Esophagus muscularis mucosa (tissue), 4 donors: Measurements from ENCODE around the gene NBEAL2. TPM values are rescaled to one million over a fixed set of nuclear protein-coding genes. Genes with fewer than 3 reads are reported as not detected.

ENCODE experiments used
- DNase-seq: peaks from one replicate; pipeline ENCODE4 v3.0.0-alpha.2; 2017; ENCODE audit errors: extremely low spot score
- H3K27ac ChIP-seq, 4 donors: fragments of 200-600 bp; sonication (generic); replicated peaks in 1 of 4; 1 replicate in 3 of 4; 2 replicates in 1 of 4; pipeline ENCODE4 v1.5.1; 2016 to 2019; ENCODE audit warnings: mild to moderate bottlenecking in 1 of 4
- H3K27me3 ChIP-seq, 4 donors: fragments of 200-600 bp; sonication (generic); one replicate each; pipeline versions ENCODE4 v1.5.1 to v1.6.0; 2016 to 2019
- H3K36me3 ChIP-seq, 4 donors: fragments of 200-600 bp; sonication (generic); one replicate each; pipeline ENCODE4 v1.5.1; 2016 to 2019
- H3K4me1 ChIP-seq, 4 donors: fragments of 200-600 bp; sonication (generic); one replicate each; pipeline ENCODE4 v1.5.1; 2016 to 2019
- H3K4me3 ChIP-seq, 4 donors: fragments of 200-600 bp; sonication (generic); 1 replicate in 2 of 4; 2 replicates in 2 of 4; pipeline ENCODE4 v1.5.1; 2016 to 2019; ENCODE audit warnings: mild to moderate bottlenecking in 4 of 4, moderate library complexity in 1 of 4
- H3K9me3 ChIP-seq, 4 donors: fragments of 200-600 bp; sonication (generic); 1 replicate in 3 of 4; 2 replicates in 1 of 4; pipeline ENCODE4 v1.5.1; 2016 to 2019
- EP300 ChIP-seq: sonication (generic); formaldehyde crosslinking; IDR thresholded peaks from one replicate; pipeline ENCODE4 v1.6.1; 2017; ENCODE audit warnings: antibody characterized with exemption
- POLR2A ChIP-seq: fragments of 450-650 bp; IDR thresholded peaks from one replicate; pipeline ENCODE4 v1.6.1; 2017; ENCODE audit warnings: antibody characterized with exemption, moderate library complexity, mild to moderate bottlenecking, low read depth
- POLR2AphosphoS5 ChIP-seq, 2 donors: sonication (generic); formaldehyde crosslinking; IDR thresholded peaks; one replicate each; pipeline ENCODE4 v1.6.1; 2017; ENCODE audit warnings: antibody characterized with exemption in 2 of 2
- WGBS: methylation state at CpG from one replicate; pipeline ENCODE4 v1.1.5; 2018; 5-methylcytosine and 5-hydroxymethylcytosine counted together
- intact Hi-C: fragments of 100-400 bp; cut with DNase I; formaldehyde crosslinking; loops from one replicate; pipeline ENCODE4 v1.15.1; 2023
- total RNA-seq, 4 donors: library from RNA; depleted of rRNA; stranded (reverse); fragments of >200 nt; gene quantifications; one replicate each; pipeline versions ENCODE4 v1.1.0 to v1.2.1, GENCODE V29; 2016
- TF ChIP-seq, protein P1 (sequence below), 3 experiments: fragments of 200-600 bp in 2 of 3; fragments of 450-650 bp in 1 of 3; sonication (generic) in 2 of 3; IDR thresholded peaks; one replicate each; pipeline ENCODE4 v1.5.1; 2017 to 2019; ENCODE audit warnings: antibody characterized with exemption in 3 of 3, mild to moderate bottlenecking in 2 of 3, moderate library complexity in 1 of 3

Gene NBEAL2
- total RNA-seq, 4 donors from 2014 or later = 16.6 to 22.1 (median 21.2) TPM

DNA sequence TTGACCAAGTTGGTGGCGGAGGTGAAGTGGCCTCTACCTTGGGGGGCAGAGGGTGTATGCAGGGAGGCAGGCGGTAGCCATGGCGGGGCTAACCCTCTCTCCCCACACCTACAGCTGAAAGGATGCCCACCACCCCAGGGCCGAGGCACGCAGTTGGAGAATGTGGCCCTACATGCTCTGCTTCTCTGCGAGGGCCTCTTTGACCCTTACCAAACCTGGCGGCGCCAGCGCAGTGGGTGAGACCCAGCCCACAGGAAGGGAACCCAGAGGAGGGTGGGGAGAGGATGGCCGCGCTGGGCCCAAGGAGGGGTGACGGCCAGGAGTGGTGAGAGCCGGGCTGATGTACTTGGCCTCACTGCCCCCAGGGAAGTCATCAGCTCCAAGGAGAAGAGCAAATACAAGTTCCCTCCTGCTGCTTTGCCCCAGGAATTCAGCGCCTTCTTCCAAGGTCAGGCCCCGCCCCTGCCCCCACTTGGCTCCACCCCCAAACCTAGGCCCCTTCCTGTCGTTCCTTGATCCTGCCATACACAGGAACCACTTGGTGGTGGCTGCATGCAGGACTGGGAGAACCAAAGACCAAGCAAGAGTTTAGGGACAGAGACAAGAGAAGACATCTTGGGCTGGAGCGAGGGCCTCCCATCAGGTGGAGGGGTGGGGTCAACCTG lies 9.8 kb downstream of the NBEAL2 start:
- TF ChIP-seq POLR2AphosphoS5 (IDR thresholded peaks at IDR 0.05) (no peak), EP300 (no peak), POLR2A (no peak)
- TF ChIP-seq, protein P1, sequence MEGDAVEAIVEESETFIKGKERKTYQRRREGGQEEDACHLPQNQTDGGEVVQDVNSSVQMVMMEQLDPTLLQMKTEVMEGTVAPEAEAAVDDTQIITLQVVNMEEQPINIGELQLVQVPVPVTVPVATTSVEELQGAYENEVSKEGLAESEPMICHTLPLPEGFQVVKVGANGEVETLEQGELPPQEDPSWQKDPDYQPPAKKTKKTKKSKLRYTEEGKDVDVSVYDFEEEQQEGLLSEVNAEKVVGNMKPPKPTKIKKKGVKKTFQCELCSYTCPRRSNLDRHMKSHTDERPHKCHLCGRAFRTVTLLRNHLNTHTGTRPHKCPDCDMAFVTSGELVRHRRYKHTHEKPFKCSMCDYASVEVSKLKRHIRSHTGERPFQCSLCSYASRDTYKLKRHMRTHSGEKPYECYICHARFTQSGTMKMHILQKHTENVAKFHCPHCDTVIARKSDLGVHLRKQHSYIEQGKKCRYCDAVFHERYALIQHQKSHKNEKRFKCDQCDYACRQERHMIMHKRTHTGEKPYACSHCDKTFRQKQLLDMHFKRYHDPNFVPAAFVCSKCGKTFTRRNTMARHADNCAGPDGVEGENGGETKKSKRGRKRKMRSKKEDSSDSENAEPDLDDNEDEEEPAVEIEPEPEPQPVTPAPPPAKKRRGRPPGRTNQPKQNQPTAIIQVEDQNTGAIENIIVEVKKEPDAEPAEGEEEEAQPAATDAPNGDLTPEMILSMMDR (IDR thresholded peaks at IDR 0.05) = no peak
- H3K4me1 ChIP-seq = peaks cover 17 to 47% (median 35%) of the 10 kb centered on the region in 4 donors
- no peak for DNase-seq
- no peak overlapping the region for H3K4me3 ChIP-seq
- H3K27me3 ChIP-seq = no peaks in the 10 kb centered on the region
- H3K27ac ChIP-seq = no peak overlapping the region
- H3K36me3 ChIP-seq = peaks cover 0 to 55% (median 36%) of the 10 kb centered on the region in 4 donors
- WGBS = 76% methylated on average over 13 of the region's 17 CpGs
- intact Hi-C loops = no loop called here
- no peaks in the 10 kb centered on the region for H3K9me3 ChIP-seq

DNA sequence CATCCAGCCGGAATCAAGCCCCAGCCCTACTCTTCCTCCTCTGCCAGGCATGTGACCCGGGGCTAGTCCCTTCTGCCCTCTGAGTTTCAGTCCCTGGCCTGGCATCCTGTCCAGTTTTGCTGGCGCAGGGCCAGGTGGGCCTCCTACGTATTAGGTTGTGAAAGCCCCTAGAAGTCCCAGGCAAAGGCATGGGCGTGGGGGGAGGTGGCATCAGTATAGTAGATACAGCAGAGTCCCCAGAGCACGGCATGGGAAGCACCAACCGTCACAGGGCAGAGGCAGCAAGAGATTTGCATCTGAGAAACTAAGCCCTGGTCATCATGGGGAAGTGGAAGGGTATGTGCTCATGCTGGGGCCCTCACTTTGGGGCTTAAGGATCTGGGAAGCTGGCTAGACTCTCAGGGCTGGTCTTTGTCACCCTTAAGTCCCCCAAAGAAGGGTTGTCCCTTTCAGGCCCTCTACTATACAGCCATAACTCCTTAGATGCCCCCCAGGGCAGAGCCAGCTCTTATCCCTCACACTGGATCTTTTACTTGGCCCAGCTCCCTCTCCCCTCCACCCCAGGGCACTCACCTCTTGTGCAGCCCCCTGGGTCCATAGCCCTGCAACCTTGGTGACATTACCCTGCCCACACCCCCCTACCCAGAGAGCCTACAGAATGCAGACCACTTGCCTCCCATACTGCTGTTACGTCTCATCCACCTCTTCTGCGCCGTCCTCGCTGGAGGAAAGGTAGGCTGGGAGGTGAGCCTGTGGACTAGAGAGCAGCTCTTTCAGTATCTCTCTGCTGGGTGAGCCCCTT lies 11.3 kb downstream of the NBEAL2 start:
- Histone ChIP-seq H3K36me3 (peaks cover 0 to 70% (median 50%) of the 10 kb centered on the region in 4 donors), H3K27ac (no peak overlapping the region), H3K27me3 (no peaks in the 10 kb centered on the region), H3K4me1 (peaks cover 17 to 43% (median 35%) of the 10 kb centered on the region in 4 donors), H3K4me3 (no peak overlapping the region), H3K9me3 (no peaks in the 10 kb centered on the region)
- no peak for DNase-seq
- intact Hi-C loops = no loop called here
- WGBS = 81% methylated on average over 11 of the region's 11 CpGs
- no peak for TF ChIP-seq EP300

DNA sequence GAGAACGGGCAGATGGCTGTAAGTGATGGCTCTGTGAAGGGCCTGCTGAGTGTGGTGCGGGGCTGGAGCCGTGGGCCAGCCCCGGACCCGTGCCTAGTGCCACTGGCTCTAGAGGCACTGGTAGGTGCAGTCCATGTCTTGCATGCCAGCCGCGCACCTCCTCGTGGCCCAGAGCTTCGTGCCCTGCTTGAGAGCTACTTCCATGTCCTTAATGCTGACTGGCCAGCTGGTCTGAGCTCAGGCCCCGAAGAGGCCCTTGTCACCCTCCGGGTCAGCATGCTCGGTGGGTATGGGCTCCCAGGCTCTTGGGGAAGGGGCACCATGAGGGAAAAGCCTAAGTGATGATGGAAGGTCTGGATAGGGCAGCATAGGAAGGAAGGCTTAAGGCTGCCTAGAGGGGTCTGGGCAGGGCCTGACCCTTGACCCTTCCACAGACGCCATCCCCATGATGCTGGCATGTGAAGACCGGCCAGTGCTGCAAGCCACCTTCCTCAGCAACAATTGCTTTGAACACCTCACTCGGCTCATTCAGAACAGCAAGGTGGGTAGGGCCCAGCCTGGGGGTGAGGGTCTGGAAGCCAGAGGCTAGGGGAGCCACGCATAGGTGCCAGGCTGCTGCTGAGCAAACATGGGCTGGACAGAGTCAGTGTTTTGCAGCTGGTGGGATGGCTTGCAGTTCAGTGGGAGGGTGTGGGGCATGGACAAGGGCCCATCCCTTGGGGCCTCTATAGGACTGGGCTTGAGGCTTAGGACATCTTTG lies 12.1 kb downstream of the NBEAL2 start:
- no peak overlapping the region for H3K4me3 ChIP-seq
- WGBS = 85% methylated on average over 7 of the region's 16 CpGs
- H3K4me1 ChIP-seq = peaks cover 17 to 36% (median 29%) of the 10 kb centered on the region in 4 donors
- H3K36me3 ChIP-seq = peaks cover 0 to 78% (median 56%) of the 10 kb centered on the region in 4 donors
- intact Hi-C loops = no loop called here
- no peak for DNase-seq
- no peaks in the 10 kb centered on the region for H3K27me3 ChIP-seq
- TF ChIP-seq POLR2AphosphoS5 (IDR thresholded peaks at IDR 0.05) (no peak), POLR2A (no peak), EP300 (no peak)
- TF ChIP-seq, protein P1 (IDR thresholded peaks at IDR 0.05) = no peak
- H3K27ac ChIP-seq = no peak overlapping the region
- no peaks in the 10 kb centered on the region for H3K9me3 ChIP-seq

DNA sequence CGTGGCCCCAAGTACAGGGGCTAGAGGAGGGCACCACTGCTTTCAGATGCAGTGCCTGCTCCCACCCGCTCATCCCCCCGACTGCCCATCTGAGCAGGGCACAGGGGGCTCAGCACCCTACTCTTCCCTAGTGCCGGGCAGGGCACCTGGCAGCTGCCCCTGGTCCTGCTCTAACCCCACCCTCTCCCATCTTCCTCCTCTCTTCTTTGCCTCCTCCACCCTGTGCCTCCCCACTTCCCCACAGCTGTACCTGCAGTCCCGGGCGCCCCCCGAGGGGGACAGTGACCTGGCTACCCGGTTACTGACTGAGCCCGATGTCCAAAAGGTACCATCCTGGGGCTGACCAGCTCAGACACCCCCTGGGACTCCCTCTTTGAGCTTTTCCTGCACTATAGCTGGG lies 12.8 kb downstream of the NBEAL2 start:
- no peaks in the 10 kb centered on the region for H3K9me3 ChIP-seq
- no peak overlapping the region for H3K4me3 ChIP-seq
- H3K4me1 ChIP-seq = peaks cover 13 to 31% (median 23%) of the 10 kb centered on the region in 4 donors
- intact Hi-C loops = no loop called here
- H3K36me3 ChIP-seq = peaks cover 0 to 81% (median 61%) of the 10 kb centered on the region in 4 donors
- TF ChIP-seq, protein P1 (IDR thresholded peaks at IDR 0.05) = no peak
- TF ChIP-seq EP300 (no peak), POLR2A (no peak)
- WGBS = 91% methylated on average over 9 of the region's 9 CpGs
- H3K27me3 ChIP-seq = no peaks in the 10 kb centered on the region
- H3K27ac ChIP-seq = no peak overlapping the region
- no peak for DNase-seq

DNA sequence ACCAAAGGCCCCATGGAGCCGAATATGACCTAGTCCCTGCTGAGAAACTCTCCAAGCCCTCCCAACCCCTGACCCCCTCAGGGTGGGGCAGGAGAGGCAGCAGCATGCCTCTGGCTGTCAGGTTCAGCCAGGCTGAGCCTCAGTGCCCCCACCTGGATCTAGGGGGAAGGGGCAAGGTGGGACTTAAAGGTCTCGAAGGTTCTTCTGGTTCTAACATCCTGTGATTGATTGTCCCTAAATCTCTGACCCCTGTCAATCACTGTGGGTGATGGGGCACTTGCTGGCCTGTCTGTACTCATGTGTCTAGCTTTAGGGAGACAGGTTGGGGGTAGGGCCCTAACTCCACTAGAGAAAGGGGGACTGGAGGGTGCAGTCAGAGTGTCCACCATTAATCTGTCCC lies 13.8 kb downstream of the NBEAL2 start:
- Histone ChIP-seq H3K4me1 (peaks cover 4 to 25% (median 14%) of the 10 kb centered on the region in 4 donors), H3K27me3 (no peaks in the 10 kb centered on the region), H3K36me3 (peaks cover 0 to 88% (median 65%) of the 10 kb centered on the region in 4 donors), H3K9me3 (no peaks in the 10 kb centered on the region), H3K27ac (no peak overlapping the region), H3K4me3 (no peak overlapping the region)
- DNase-seq = no peak
- TF ChIP-seq, protein P1 (IDR thresholded peaks at IDR 0.05) = no peak
- no peak for TF ChIP-seq EP300
- no peak for TF ChIP-seq POLR2A
- no peak for TF ChIP-seq POLR2AphosphoS5 (IDR thresholded peaks at IDR 0.05)
- 50% methylated on average over 1 of the region's 2 CpGs for WGBS
- intact Hi-C loops = no loop called here
